Mucosa of descending colon (tissue), 3 donors: Measurements from ENCODE around the gene FUT1. TPM values are rescaled to one million over a fixed set of nuclear protein-coding genes. Genes with fewer than 3 reads are reported as not detected.

Experiments used
- ATAC-seq: fragments of 200-7000 bp; cut with Tn5 transposase; one replicate; pipeline ENCODE4 v1.9.1; 2020; ENCODE audit warnings: mild to moderate bottlenecking, moderate library complexity
- DNase-seq, 3 donors: peaks; one replicate each; pipeline ENCODE4 v3.0.0-alpha.2; 2020
- H3K36me3 ChIP-seq: fragments of 200-600 bp; one replicate; pipeline ENCODE4 v1.8.0; 2021; ENCODE audit warnings: low read depth, mild to moderate bottlenecking
- H3K4me1 ChIP-seq: fragments of 200-600 bp; one replicate; pipeline ENCODE4 v1.8.0; 2021; ENCODE audit warnings: low read depth, mild to moderate bottlenecking
- H3K4me3 ChIP-seq: fragments of 200-600 bp; one replicate; pipeline ENCODE4 v1.8.0; 2021; ENCODE audit warnings: mild to moderate bottlenecking
- H3K9me3 ChIP-seq: fragments of 200-600 bp; one replicate; pipeline ENCODE4 v1.8.0; 2021; ENCODE audit warnings: mild to moderate bottlenecking
- CTCF ChIP-seq: fragments of 200-600 bp; IDR thresholded peaks from one replicate; pipeline ENCODE4 v1.8.0; 2022; ENCODE audit warnings: antibody characterized with exemption, mild to moderate bottlenecking
- intact Hi-C, 2 donors: fragments of 100-400 bp; cut with DNase I in 1 of 2; cut with micrococcal nuclease in 1 of 2; formaldehyde crosslinking; loops; one replicate each; pipeline versions ENCODE4 v1.11.0 to v1.11.1; 2022; cut with DNase I, micrococcal nuclease
- total RNA-seq, 3 donors: library from RNA; stranded (reverse); fragmentation: NEBNext Ultra II Directional in 2 of 3; extraction: Animal tissue kit (Norgen Biotek cat#: 25700) in 2 of 3; gene quantifications; one replicate each; pipeline versions ENCODE4 v1.2.1 to v1.2.4, GENCODE V29; 2021 to 2023
- donor health status: DM: no; HTN: no; CAD: no; lungs with moderate emphysema.
- donor health status: DM: no; HTN: no; CAD: no.
- donor health status: DM: no; HTN: yes; CAD: no.

The FUT1 gene
- total RNA-seq, 3 donors from 2014 or later: 0.17 to 1.5 (median 0.72) TPM

- ATAC-seq (no peak), DNase-seq (no peak)
- Histone ChIP-seq H3K4me1 (no peaks in the 10 kb centered on the region), H3K9me3 (no peaks in the 10 kb centered on the region), H3K36me3 (no peaks in the 10 kb centered on the region), H3K4me3 (no peak overlapping the region)
- TF ChIP-seq CTCF: no peak
- intact Hi-C loops: no loop called here
These were observed 8.2 kb upstream of the FUT1 start for GRCh38 chr19:48760504-48761205.

- Histone ChIP-seq H3K4me3 (no peak overlapping the region), H3K36me3 (no peaks in the 10 kb centered on the region), H3K4me1 (peaks cover 4% of the 10 kb centered on the region), H3K9me3 (no peaks in the 10 kb centered on the region)
- ATAC-seq (no peak), DNase-seq (no peak)
- intact Hi-C loops: no loop called here
- no peak for TF ChIP-seq CTCF
These were observed 5.3 kb upstream of the FUT1 start for GRCh38 chr19:48757741-48758144.

- no peak for TF ChIP-seq CTCF
- no peaks in the 10 kb centered on the region for H3K36me3 ChIP-seq
- intact Hi-C loops: no loop called here
- H3K9me3 ChIP-seq: no peaks in the 10 kb centered on the region
- ATAC-seq: no peak
- peaks cover 8% of the 10 kb centered on the region for H3K4me1 ChIP-seq
- no peak for DNase-seq
- H3K4me3 ChIP-seq: no peak overlapping the region
These were observed 4.7 kb upstream of the FUT1 start for GRCh38 chr19:48757089-48757675.

- ATAC-seq: no peak
- no peak for DNase-seq
- no peaks in the 10 kb centered on the region for H3K9me3 ChIP-seq
- TF ChIP-seq CTCF: no peak
- H3K4me1 ChIP-seq: peaks cover 10% of the 10 kb centered on the region
- intact Hi-C loops: no loop called here
- no peak overlapping the region for H3K4me3 ChIP-seq
- H3K36me3 ChIP-seq: no peaks in the 10 kb centered on the region
These were observed 4.2 kb upstream of the FUT1 start for GRCh38 chr19:48756686-48757085.

DNA sequence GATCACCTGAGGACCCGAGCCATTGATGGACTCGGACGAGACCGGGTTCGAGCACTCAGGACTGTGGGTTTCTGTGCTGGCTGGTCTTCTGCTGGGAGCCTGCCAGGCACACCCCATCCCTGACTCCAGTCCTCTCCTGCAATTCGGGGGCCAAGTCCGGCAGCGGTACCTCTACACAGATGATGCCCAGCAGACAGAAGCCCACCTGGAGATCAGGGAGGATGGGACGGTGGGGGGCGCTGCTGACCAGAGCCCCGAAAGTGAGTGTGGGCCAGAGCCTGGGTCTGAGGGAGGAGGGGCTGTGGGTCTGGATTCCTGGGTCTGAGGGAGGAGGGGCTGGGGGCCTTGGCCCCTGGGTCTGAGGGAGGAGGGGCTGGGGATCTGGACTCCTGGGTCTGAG lies 3.8 kb upstream of the FUT1 start:
- intact Hi-C loops: no loop called here
- TF ChIP-seq CTCF: no peak
- ATAC-seq: no peak

More for the DNA sequence above, 3.8 kb upstream of the FUT1 start:
- Histone ChIP-seq H3K4me1 (peaks cover 10% of the 10 kb centered on the region), H3K4me3 (no peak overlapping the region), H3K9me3 (no peaks in the 10 kb centered on the region), H3K36me3 (no peaks in the 10 kb centered on the region)
- DNase-seq: no peak
